PFSK-1 (cell line): Measurements from ENCODE around the gene ZNF544.

Source experiments
- POLR2AphosphoS5 ChIP-seq: IDR thresholded peaks from 2 replicates; pipeline ENCODE4 v1.6.1; 2012; ENCODE audit warnings: low read depth, mild to moderate bottlenecking, control low read depth, low read length, moderate library complexity
- REST ChIP-seq, 2 experiments: IDR thresholded peaks; 2 replicates each; pipeline versions ENCODE4 v1.6.1 to v1.8.0; 2011 to 2012; ENCODE audit warnings: low read depth in 2 of 2, low read length in 2 of 2, control low read depth in 1 of 2, inconsistent platforms in 1 of 2, mild to moderate bottlenecking in 1 of 2, moderate library complexity in 1 of 2; ENCODE audit not compliant: insufficient read depth in 1 of 2
- TAF1 ChIP-seq: IDR thresholded peaks from 2 replicates; pipeline ENCODE4 v1.6.1; 2012; ENCODE audit warnings: low read length, control low read depth, borderline replicate concordance; ENCODE audit not compliant: insufficient read depth

- no peak for TF ChIP-seq POLR2AphosphoS5
- TF ChIP-seq REST (IDR thresholded peaks at IDR 0.05; ENCODE audit: insufficient read depth in 1 of 2, low read depth in 2 of 2, low read length in 2 of 2): no peak
- no peak for TF ChIP-seq TAF1
These were observed 15.7 kb upstream of the ZNF544 start for GRCh38 chr19:58213075-58213369.
